Epidermal melanocyte (primary cell): ENCODE results near the gene MRGPRE.

Source experiments
- DNase-seq: peaks from one replicate; pipeline ENCODE4 v3.0.0; 2011; ENCODE audit warnings: low spot score; ENCODE audit not compliant: insufficient read length

Gene MRGPRE

DNA sequence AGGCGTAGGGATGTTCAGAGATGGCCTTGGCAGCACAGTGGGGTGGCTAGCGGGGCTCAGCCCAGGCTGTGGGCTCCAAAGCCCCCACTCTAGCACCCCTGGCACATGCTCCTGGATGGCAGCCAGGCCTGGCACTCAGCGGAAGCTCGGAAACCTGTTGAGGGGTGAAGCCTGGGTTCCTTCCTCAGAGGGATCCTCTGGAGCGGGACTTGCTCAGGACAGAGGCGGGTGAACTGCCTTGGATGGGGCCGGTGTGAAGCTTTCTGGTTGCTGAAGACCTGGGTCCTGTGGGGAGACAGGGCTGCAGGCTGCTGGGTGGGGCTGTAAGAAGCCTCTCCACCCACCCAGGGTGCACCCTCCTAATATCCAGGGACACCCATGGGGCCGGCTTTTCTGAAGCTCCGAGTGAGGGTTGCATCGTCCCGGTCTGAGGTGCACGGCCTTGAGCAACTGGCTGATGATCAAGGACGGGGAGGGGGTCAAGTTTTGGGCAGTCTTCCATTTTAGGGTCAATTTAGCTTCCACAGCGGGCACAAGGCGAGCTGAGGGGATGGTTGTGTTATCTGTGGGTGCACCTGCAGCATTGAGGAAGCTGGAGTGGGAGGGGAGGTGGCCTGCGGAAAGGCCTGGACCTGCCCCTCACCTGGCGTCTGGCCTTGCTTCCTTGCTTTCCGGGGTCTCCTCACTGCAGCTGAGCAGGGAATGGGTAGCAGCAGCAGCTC lies 5.2 kb downstream of the MRGPRE start:
- DNase-seq = no peak

DNA sequence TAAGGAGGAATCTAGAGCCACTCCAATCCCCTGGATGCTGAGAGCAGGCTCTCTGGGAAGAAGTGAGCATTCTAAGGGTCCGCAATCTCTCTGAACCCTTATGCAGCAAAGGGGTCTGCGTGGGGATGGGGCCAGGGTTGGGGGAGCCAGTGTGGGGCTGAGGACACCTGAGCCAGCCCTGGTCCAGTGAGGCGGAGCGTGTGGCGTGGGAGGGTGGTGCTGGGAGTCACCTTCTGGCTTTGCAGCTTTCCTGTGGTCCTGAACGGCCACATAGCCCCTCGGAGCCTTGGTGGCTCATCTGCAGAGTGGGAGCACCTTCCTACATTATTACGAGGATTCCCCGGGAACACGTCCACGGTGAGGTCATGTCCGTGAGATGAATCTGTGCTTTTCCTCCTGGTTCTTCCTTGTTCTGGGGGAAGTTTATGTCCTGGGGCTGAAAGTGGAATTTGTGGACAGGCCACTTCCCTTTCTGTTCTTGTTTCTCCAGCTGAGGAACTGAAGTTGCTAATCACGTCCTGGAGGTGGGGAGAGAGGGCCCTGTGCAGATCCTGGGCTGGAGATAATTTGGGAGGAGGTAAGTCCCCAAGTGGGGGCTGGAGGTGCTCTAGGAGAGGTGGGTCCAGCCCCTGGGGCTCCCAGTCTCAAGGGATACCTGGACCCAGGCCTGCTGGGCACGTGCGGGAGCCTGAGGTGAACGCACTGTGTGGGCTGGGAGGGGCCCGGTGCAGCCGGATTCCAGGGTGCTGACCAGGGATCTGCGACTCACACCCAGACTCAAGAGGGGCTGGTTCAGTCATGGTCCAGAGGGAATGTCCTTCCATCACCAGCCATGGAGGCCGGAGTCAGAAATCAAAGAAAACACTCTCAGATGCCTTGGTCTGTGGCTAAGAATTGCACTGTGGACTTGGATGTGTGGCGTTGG lies 6.1 kb downstream of the MRGPRE start:
- DNase-seq = no peak

DNA sequence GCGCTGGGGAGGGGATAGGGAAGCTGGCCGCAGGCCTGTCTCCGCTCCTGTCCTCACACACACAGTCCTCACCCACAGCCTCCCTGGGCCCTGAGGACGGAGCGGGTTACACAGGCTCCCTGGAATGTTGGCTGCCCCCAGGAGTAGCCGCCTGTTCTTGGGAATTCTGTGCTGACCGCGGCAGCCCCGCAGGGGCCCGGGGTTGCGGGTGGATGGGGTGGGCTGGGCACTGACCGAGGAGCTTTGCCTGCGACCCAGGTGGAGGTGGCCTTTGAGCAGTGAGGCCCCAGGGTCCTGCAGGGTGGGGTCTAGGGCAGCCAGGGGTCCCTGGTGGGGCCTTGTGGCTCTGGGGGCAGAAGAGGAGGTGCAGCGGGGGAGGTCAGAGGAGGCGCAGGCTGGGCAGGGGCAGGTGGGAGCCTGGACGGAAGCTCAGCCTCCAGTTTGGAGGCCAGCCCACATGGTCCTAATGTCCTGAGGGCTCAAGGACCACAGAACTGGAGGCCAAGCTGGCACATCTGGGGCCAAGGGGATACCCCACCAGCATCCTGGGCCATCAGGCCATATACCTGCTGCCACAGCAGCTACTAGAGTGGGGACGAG lies 7.0 kb downstream of the MRGPRE start:
- DNase-seq = no peak

DNA sequence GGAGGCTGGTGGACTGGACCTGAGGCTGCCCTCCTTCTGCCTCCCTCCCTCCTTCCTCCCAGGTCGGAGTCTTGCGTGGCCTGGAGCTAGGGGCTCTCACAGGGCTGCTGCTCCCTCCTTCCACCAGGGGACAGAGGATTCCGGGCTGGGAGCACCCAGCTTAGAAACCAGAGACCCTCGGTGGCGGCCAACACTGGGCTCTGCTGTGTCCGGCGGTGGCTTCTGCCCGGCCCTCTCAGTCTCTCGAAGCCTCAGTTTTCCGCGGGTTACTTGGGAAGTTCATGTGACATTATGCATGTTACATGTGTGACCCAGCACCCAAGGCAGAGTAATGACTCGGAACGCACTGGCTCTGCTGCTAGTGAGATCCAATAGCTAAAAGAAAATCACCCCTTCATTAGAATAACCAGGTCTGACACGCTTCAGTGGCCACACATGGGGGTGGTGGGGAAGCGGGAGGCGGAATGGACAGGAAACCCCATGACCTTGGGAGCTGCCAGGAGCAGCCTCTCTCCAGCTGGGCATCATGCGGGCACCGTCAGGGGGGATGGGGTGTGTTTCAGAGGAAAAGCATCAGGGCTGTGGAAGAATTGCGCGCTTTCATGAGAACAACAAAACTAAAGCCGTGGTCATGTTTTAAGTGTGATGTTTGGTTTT lies 7.7 kb downstream of the MRGPRE start:
- no peak for DNase-seq

DNA sequence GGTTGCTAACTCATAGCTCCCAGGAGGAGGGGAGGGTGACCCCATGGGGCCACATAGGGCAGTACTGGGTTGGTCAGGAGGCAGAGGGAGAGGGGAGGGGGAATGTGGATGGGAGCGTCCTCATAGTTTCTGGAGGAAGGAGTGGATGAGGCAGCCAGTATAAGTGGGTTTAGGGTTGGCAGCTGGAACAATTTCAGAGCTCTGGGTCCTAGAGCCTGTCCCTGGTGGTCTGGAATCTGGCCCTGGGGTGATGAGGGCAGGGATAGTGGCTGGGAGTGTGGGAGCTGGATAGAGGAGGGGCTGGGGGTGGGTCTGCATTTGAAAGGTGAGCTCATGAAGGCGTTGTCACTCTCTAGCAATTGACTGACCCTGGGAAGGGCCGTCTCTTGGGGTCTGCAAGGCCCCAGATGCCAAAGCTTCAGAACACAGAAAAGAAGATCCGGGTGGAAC lies 8.3 kb downstream of the MRGPRE start:
- DNase-seq = no peak

DNA sequence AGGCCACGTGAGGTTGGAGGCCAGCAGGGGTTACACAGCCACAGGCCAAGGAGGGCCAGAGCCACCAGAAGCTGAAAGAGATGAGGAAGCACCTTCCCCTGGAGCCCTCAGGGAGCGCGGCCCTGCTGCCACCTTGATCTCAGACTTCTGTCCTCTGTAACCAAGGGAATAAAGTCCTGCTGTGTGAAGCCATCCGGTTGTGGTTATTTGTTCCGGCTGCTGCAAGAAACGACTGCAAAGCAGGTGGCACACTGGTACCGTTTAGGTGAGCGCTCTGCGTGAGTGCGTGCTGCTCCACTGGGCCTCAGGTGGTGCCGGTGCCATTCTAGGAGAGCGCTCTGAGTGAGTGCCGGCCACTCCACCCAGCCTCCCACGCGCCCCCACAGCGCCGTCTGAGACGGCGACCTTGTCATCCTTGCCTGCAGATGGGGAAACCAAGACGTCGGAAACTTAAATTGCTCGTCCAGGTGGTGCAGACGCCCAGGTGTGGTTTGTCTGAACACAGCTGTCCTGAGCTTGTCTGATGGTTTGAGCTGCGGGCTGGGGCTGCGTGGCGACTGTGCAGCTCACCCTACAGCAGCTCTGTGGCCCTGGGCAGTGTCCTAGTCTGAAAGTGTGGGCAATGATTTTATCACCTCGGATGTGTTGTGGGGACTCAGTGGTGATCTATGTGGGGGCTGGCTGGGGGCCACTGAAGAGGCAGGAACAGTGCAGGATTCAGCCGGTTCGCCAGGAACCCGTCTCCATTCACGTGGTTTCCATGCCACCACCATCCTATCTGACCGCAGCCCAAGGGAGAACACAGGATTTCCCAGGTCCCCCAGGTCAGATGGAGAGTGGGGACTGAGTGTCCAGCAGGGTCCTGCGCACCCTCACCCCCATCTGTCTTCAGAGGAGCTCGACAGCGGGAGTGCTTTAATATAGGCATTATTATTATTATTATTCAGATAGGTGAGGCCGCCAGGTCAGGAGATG lies 9.0 kb downstream of the MRGPRE start:
- no peak for DNase-seq

DNA sequence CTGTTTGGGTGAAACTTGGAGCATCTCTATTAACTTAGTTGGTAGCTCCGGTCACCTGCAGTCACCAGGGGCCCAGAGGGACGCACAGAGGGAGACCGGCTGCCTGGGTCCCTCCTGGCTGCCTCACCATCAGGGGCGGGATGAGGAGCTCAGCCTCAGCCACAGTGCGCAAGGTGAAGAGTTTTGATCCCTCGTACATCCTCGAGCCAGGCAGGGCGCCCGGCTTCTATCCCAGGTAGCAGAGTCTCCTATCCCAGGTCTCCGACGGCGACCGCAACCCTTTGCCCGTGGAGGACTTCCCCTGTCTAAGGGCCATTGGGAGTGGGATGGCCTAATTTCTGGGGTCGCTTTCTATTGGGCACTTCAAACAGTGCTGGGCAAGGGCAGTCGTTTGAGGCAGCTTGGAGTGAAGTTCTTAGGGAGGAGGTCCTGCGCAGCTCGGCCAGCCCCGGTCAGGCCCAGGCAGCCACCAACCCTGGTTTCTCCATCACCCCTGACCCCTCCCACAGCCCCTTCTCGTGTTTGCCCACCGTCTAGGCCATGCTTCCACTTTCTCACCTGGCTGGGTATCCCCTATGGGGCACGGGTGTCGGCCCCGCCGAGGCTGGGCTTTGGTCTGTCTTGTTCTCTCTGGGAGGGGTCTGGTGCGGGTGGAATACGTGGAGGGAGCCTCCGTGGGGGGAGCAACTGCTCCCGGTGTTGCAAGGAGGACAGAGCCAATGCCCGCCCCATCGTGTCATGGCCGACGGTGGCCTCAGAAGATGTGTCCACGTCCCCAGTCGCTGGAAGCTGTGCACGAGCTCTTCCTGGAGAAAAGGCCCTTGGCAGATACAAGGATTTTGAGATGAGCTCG lies 10.0 kb downstream of the MRGPRE start:
- no peak for DNase-seq

DNA sequence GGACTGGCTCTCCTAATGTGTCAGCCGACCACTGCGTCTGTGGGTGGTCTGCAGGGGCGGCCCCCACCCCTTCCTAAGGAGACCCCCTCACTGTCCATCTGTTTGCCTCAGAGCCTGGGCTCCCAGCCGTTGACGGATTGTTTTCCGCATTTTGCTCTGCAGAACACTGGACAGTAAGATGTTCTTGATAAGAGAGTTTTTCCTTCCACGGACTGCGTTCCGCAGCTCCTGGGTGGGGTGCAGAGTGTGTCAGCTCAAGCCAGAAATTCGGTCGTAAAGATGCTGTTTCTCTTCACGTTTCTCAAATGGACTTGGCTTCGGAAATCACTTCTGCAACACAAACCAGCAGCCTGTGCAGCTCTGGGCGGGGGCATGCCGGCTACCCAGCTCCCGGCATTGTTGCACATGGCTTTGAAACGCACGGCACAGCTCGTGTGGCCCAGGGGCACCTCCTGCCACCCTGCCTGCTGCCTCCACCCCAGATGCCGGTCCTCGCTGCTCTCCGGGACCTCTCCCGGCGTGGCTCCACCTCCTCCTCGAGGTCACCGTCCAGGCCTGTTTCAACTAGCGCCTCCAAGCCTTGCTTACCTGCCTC lies 10.7 kb downstream of the MRGPRE start:
- DNase-seq = no peak

DNA sequence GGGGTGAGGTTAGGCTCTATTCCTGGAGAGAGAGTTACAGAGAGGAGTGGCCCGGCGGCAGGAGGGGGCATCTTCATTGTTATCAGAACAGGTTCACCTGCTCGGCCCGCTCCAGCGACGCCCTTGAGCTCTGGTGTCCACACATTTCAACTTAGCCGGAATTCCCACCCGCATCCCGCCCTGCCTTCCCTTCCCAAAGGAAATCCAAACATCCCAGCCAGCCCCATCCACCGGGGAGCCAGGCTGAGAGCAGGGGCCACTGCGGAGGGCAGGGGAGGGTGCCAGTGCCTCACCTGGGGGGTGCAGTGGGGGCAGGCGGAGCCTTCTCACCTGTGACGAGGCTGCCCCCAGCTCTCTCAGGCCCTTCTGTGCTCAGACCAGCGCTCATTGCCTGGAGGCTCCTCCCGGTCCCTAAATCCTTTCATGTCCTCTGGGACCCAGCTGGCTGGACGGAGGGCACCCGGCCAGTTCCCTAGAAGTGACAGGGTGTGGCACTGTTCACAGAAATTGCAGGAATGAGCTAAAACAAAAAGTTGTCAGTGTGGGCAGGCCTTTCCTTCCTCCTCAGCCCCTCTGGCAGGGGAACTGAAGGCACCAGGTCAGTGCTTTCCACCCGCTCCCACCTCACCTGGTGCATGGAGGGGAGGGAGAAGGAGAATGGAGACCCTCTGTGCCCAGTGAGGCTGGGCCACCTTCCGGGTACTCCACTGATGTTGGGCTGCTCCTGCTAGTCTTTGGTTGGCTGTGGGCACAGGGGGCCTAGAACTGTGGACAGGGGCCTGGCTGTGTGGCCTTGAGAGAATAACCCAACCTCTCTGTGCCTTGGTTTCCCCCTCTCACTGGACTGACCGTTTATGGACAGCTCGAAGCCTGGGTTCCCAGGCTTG lies 11.5 kb downstream of the MRGPRE start:
- DNase-seq = no peak

DNA sequence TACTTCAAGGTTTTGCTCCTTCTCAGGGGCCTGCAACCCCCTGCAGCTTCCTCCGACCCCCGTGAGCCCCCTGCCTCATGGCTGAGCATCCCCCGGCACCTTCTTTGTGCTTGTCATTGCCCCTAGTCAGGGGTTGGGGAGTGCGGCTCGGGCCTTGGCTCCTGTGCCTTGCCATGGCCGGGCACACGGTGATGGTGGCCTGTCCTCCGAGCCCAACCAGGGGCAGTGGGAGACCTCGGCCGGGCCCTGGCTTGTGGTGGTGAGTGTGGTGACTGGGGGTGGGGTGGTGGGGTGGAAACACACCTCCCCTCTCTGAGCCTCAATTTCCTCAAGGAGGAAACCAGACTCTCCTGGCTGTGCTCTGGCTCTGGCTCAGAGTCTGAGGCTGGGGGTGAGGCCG lies 12.1 kb downstream of the MRGPRE start:
- no peak for DNase-seq

DNA sequence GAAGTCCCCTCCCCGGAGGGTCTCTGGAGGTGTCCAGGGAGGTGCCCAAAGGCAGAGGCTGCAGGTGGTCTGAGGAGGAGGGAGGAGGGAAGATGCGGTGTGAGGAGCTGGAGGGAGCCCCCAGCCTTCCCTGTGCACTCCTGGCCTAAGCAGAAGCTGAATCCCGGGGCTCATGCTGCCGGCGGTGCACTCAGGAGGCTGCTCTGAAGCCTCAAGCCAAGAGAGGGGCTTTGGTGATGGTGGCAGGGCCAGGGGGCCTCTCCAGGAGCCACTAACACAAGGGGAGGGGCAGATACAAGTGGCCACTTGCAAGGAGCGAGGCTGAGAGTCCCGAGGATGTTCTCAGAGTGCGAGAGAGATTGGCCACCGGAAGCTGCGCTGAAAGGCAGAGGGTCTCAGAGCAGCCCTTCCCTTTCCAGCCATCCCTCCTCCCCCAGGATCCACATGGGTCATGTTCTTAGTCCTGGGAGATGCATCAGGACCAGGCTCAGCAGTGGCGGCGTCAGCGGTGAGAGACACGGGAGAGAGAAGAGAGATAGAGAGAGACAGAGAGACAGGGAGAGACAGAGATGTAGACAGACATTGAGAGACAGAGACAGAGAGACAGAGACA lies 12.8 kb downstream of the MRGPRE start:
- DNase-seq = no peak

DNA sequence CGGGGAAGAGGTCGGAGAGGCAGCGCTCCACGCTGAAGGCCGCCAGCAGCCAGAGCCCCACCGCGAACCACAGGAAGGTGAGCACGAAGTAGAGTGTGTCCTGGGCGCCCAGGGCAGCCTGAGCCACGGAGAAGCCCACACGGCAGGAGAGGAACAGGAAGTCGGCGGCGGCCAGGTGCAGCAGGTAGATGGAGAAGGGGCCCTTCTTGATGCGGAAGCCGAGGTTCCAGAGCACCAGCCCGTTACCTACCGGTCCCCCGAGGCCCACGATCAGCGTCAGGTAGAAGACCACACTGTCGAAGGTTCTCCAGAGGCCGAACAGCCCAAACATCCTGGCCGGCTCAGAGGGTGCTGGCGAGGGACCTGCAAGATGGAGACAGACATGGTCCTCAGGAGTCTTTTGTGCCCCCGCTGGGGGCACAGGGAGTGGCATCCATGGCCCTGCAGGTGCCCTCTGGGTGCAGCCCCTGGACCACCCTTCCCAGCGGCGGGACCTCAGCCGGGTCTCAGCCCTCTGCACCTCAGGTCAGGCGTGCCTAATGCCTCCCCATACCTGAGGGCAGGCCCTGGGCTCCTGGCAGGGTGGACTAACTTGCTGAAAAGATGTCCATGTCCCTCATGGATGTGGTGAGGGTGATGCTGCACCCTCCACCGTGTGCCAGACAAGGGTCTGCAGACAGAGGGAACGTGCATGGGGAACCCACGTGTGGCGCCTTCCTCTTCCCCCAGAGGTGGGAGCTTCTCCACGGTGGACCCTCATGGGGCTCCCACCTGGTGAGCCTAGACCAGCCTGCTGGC lies 13.5 kb downstream of the MRGPRE start, which contains the start of gene MRGPRG:
Gene MRGPRG, minus strand, starts transcription at position 331 of the 798 bp plus-strand sequence. Its CDS starts 0 bp downstream, at position 331.
- no peak for DNase-seq

DNA sequence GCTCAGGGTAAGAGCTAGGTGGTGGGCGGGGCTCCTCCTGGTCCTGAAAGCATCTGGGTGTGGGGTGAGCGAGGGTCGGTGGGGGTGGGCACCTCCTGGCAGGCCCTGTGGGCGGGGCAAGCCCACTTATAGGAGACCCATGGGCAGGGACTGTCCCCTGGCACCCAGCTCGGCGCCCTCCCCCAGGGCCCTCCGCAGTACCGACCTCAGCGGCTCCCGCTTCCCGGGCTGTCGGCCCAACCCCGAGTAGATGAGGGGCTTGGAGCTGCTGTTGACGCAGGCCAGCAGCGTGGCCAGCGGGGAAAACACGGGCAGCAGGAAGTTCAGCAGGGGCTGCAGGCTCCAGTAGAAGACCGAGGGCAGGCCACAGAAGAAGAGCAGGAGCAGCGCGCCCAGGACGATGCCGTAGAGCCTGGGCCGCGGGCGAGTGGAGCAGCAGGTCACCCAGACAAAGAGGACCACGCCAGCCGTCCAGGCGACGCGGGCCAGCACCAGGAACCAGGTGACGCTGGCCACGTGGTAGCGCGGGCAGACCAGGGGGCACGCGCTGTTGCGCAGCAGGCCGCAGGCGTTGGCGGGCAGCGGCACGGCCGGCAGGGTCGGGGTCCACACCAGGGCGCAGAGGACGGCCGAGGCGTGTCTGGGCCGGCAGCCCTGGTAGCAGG lies 14.3 kb downstream of the MRGPRE start:
- DNase-seq = no peak

DNA sequence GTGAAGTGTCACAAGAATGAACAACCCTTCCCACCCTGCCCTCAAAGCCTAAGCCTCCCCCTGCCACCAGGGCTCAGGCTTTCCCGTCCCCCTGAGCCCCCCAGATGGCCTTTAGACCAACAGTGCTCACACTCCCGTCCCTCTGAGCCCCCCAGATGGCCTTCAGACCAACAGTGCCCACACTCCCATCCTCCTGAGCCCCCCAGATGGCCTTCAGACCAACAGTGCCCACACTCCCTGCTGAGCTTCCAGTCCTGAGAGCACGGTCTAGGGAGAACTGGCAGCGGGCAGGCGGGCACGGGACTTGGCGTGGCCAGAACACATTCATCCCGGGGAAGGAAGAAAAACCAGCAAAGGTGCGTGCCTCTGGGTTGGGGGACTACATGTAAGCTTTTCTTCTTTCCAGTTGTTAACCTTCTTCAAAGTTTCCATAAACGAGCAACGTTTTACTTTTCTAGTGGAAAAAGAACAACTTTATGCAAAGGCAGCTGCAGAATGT lies 16.1 kb downstream of the MRGPRE start:
- no peak for DNase-seq

DNA sequence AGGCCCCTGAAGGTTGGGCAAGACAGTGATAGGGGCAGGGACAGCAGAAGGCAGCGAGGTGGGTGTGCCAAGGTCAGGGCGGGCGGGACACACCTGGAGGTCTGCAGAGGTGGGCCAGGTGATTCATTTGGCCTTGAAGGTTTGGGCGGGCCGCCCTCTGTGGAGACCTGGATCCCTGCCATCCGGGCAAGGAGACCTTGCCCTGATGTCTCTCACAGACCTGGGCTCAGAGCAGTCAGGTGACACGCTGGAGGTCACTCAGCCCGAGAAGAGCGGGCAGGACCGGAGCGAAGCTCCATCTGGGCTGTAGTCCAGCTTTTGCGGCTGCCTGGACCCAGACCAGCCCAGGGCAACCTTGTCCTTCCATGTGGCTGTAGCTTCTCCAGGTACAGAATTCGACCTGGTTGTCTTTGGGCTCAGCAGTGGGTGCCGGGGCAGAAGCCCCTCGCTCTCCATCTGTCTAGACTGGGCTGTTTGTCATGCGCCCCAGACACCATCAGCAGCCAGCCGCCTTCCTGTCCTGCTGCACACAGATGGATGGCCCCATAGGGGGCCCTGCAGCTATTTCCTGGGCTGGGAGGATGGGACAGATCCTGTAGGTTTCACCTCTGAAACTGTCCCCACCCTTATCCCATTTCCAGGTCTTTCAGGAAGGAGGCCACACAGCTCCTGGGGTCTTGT lies 16.7 kb downstream of the MRGPRE start:
- DNase-seq = no peak

DNA sequence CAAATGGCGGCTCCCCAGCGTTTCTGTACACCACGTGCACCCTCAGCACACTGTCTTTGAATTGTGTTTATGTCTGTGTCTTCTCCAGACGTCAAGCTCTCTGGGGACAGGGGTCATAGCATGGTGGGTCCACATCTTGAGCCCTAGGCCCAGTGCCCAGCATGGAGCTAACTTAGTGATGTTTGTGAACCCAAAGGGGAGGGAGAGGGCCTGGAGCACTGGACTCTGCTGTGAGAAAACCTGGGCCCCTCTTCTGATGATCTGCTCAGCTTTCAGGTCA lies 17.9 kb downstream of the MRGPRE start:
- no peak for DNase-seq
